Vagina (tissue), 2 donors: ENCODE measurements around the gene WDR83.

ENCODE experiments used
- CTCF ChIP-seq, 3 experiments: fragments of 450-650 bp in 2 of 3; fragments of 200-600 bp in 1 of 3; sonication (generic) in 1 of 3; IDR thresholded peaks; one replicate each; pipeline ENCODE4 v1.5.1; 2017 to 2019; ENCODE audit warnings: antibody characterized with exemption in 3 of 3, mild to moderate bottlenecking in 2 of 3, moderate library complexity in 2 of 3
- POLR2A ChIP-seq, 2 donors: fragments of 450-650 bp; IDR thresholded peaks; one replicate each; pipeline ENCODE4 v1.6.1; 2017; ENCODE audit warnings: antibody characterized with exemption in 2 of 2, mild to moderate bottlenecking in 2 of 2, moderate library complexity in 2 of 2

GRCh38 chr19:12703046-12703445, 36.4 kb downstream of the WDR83 start:
- TF ChIP-seq CTCF (IDR thresholded peaks at IDR 0.05) = no peak
- TF ChIP-seq POLR2A (IDR thresholded peaks at IDR 0.05) = no peak
